HEK293T (cell line): ENCODE data around the gene CD4.

ENCODE experiments used
- BHLHE40 ChIP-seq: fragments of 450-650 bp; IDR thresholded peaks from 2 replicates; pipeline ENCODE4 v1.6.1; 2016; ENCODE audit warnings: mild to moderate bottlenecking, moderate library complexity, borderline replicate concordance
- ELF4 ChIP-seq: fragments of 450-650 bp; IDR thresholded peaks from 2 replicates; pipeline ENCODE4 v1.6.1; 2017; ENCODE audit warnings: antibody characterized with exemption
- FOXK2 ChIP-seq: fragments of 450-650 bp; IDR thresholded peaks from 2 replicates; pipeline ENCODE4 v1.6.1; 2016; ENCODE audit warnings: mild to moderate bottlenecking
- L3MBTL2 ChIP-seq: fragments of 450-650 bp; conservative IDR thresholded peaks from 2 replicates; pipeline ENCODE4 v1.6.1; 2016; ENCODE audit warnings: mild to moderate bottlenecking
- NFRKB ChIP-seq: fragments of 450-650 bp; IDR thresholded peaks from 2 replicates; pipeline ENCODE4 v1.6.1; 2016; ENCODE audit warnings: mild to moderate bottlenecking, moderate library complexity
- TARDBP ChIP-seq: fragments of 450-650 bp; IDR thresholded peaks from 2 replicates; pipeline ENCODE4 v1.6.1; 2016

DNA sequence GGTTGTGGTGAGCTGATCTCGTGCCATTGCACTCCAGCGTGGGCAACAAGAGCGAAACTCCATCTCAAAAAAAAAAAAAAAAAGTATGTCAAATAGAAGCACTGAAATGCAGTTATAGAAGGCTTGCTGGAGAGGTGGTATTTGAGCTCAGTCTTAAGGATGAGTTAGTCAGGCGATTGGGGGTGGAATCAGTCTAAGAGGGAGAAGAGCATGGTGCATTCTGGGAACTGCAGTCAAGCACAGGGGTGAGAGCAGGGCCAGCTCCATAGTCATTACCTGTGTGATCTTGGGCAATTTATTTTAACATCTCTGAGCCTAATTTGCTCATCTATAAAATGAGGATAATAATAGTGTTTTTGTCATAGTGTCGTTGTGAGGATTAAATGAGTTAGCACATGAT lies 45.5 kb downstream of the CD4 start:
- no peak for TF ChIP-seq BHLHE40
- TF ChIP-seq ELF4: no peak
- TF ChIP-seq L3MBTL2: no peak
- TF ChIP-seq TARDBP: no peak
- no peak for TF ChIP-seq FOXK2
- no peak for TF ChIP-seq NFRKB
